Astrocyte (in vitro differentiated cells and primary cell): Measurements from ENCODE around the gene CIAO2B. TPM values are rescaled to one million over a fixed set of nuclear protein-coding genes. Genes with fewer than 3 reads are reported as not detected.

Experiments used
- DNase-seq: peaks from one replicate; pipeline ENCODE4 v3.0.0-alpha.2; 2010; ENCODE audit warnings: low read depth
- FAIRE-seq: peaks from 2 replicates; lab custom pipeline; 2011; peaks lifted over from hg19 to GRCh38; lab: Jason Lieb, UNC
- H2AFZ ChIP-seq: 2 replicates; pipeline ENCODE4 v1.6.0; 2012; ENCODE audit warnings: low read depth, low read length, inconsistent platforms
- H3K27ac ChIP-seq: 2 replicates; pipeline ENCODE4 v1.5.1; 2011; ENCODE audit warnings: low read depth, low read length, inconsistent platforms
- H3K27me3 ChIP-seq: 2 replicates; pipeline ENCODE4 v1.6.0; 2011; ENCODE audit warnings: low read length, inconsistent platforms; ENCODE audit not compliant: insufficient read depth
- H3K36me3 ChIP-seq: 2 replicates; pipeline ENCODE4 v1.5.1; 2011; ENCODE audit warnings: low read length, inconsistent platforms; ENCODE audit not compliant: insufficient read depth
- H3K4me1 ChIP-seq: 2 replicates; pipeline ENCODE4 v1.5.1; 2011; ENCODE audit warnings: low read length, inconsistent platforms; ENCODE audit not compliant: insufficient read depth
- H3K4me2 ChIP-seq: 2 replicates; pipeline ENCODE4 v1.6.0; 2012; ENCODE audit warnings: low read length, inconsistent platforms
- H3K4me3 ChIP-seq: 2 replicates; pipeline ENCODE4 v1.5.1; 2011; ENCODE audit warnings: low read depth, mild to moderate bottlenecking, low read length, inconsistent platforms; ENCODE audit not compliant: insufficient read depth
- H3K79me2 ChIP-seq: 2 replicates; pipeline ENCODE4 v1.6.0; 2012; ENCODE audit warnings: mild to moderate bottlenecking, low read length, inconsistent platforms; ENCODE audit not compliant: insufficient read depth
- H3K9ac ChIP-seq: 2 replicates; pipeline ENCODE4 v1.6.0; 2012; ENCODE audit warnings: mild to moderate bottlenecking, low read length, inconsistent platforms
- H3K9me3 ChIP-seq: 2 replicates; pipeline ENCODE4 v1.5.1; 2012; ENCODE audit warnings: low read depth, mild to moderate bottlenecking, low read length, inconsistent platforms; ENCODE audit not compliant: insufficient read depth
- H4K20me1 ChIP-seq: 2 replicates; pipeline ENCODE4 v1.6.0; 2012; ENCODE audit warnings: low read length, inconsistent platforms; ENCODE audit not compliant: insufficient read depth
- H3K27ac Mint-ChIP-seq: one replicate; pipeline ENCODE4 v1.8.0; 2021; ENCODE audit warnings: mild to moderate bottlenecking, mixed read lengths; ENCODE audit not compliant: unreplicated experiment
- H3K27me3 Mint-ChIP-seq: one replicate; pipeline ENCODE4 v1.8.0; 2021; ENCODE audit warnings: low read depth, mixed read lengths; ENCODE audit not compliant: unreplicated experiment
- H3K36me3 Mint-ChIP-seq: one replicate; pipeline ENCODE4 v1.8.0; 2021; ENCODE audit warnings: low read depth, mixed read lengths; ENCODE audit not compliant: unreplicated experiment
- H3K4me1 Mint-ChIP-seq: one replicate; pipeline ENCODE4 v1.8.0; 2021; ENCODE audit warnings: low read depth, mixed read lengths; ENCODE audit not compliant: unreplicated experiment
- H3K4me3 Mint-ChIP-seq: one replicate; pipeline ENCODE4 v1.8.0; 2021; ENCODE audit warnings: mild to moderate bottlenecking, moderate library complexity, mixed read lengths; ENCODE audit not compliant: unreplicated experiment
- H3K9me3 Mint-ChIP-seq: one replicate; pipeline ENCODE4 v1.8.0; 2021; ENCODE audit warnings: mild to moderate bottlenecking, mixed read lengths; ENCODE audit not compliant: unreplicated experiment
- CTCF ChIP-seq: IDR thresholded peaks from 2 replicates; pipeline ENCODE4 v1.5.1; 2011; ENCODE audit warnings: low read depth, mild to moderate bottlenecking, inconsistent platforms, low read length, moderate library complexity; ENCODE audit not compliant: insufficient read depth
- EZH2 ChIP-seq: IDR thresholded peaks from 2 replicates; pipeline ENCODE4 v1.6.1; 2012; ENCODE audit warnings: mild to moderate bottlenecking, low read length, inconsistent platforms; ENCODE audit not compliant: insufficient read depth
- total RNA-seq: library from RNA; stranded (reverse); gene quantifications from 2 replicates; pipeline ENCODE4 v1.2.1, GENCODE V29; 2021

The CIAO2B gene
- total RNA-seq, 1 donor from 2014 or later: 75.6 TPM

- Histone ChIP-seq H3K36me3 (no peaks in the 10 kb centered on the region), H3K9me3 (no peaks in the 10 kb centered on the region), H3K4me3 (no peak overlapping the region), H3K4me1 (peaks cover 9% of the 10 kb centered on the region), H3K27me3 (peaks cover 20% of the 10 kb centered on the region), H4K20me1 (no peaks in the 10 kb centered on the region), H2AFZ (no peak overlapping the region), H3K79me2 (no peaks in the 10 kb centered on the region), H3K27ac (no peak overlapping the region), H3K4me2 (no peak overlapping the region), H3K9ac (no peak overlapping the region)
- no peak for DNase-seq
- H3K36me3 Mint-ChIP-seq: peaks cover 3% of the 10 kb centered on the region
- no peak for TF ChIP-seq CTCF
- TF ChIP-seq EZH2: no peak
- peaks cover 4% of the 10 kb centered on the region for H3K4me1 Mint-ChIP-seq
- H3K4me3 Mint-ChIP-seq: no peak overlapping the region
- FAIRE-seq: no peak
- H3K9me3 Mint-ChIP-seq: peaks cover 8% of the 10 kb centered on the region
- H3K27me3 Mint-ChIP-seq: peaks cover 23% of the 10 kb centered on the region
- no peak overlapping the region for H3K27ac Mint-ChIP-seq
Measured at GRCh38 chr16:66950437-66950836, 16.2 kb upstream of the CIAO2B start.

GRCh38 chr16:66949472-66949871, 15.3 kb upstream of the CIAO2B start:
- H3K4me3 Mint-ChIP-seq: no peak overlapping the region
- peaks cover 3% of the 10 kb centered on the region for H3K36me3 Mint-ChIP-seq
- Histone ChIP-seq H3K27me3 (peaks cover 20% of the 10 kb centered on the region), H3K9ac (no peak overlapping the region), H3K4me1 (peaks cover 9% of the 10 kb centered on the region), H2AFZ (no peak overlapping the region), H3K27ac (no peak overlapping the region), H4K20me1 (no peaks in the 10 kb centered on the region), H3K4me2 (no peak overlapping the region), H3K36me3 (no peaks in the 10 kb centered on the region), H3K4me3 (no peak overlapping the region), H3K79me2 (no peaks in the 10 kb centered on the region), H3K9me3 (no peaks in the 10 kb centered on the region)
- peaks cover 23% of the 10 kb centered on the region for H3K27me3 Mint-ChIP-seq
- FAIRE-seq: no peak
- H3K9me3 Mint-ChIP-seq: peaks cover 8% of the 10 kb centered on the region
- no peak for TF ChIP-seq EZH2
- no peak for TF ChIP-seq CTCF
- no peak for DNase-seq
- H3K4me1 Mint-ChIP-seq: peaks cover 4% of the 10 kb centered on the region
- H3K27ac Mint-ChIP-seq: no peak overlapping the region

- no peak for DNase-seq
- no peak for FAIRE-seq
- no peaks in the 10 kb centered on the region for H3K36me3 ChIP-seq
- H3K4me3 ChIP-seq: no peak overlapping the region
- no peaks in the 10 kb centered on the region for H4K20me1 ChIP-seq
- H3K4me3 Mint-ChIP-seq: no peak overlapping the region
- H3K79me2 ChIP-seq: no peaks in the 10 kb centered on the region
- H3K27ac Mint-ChIP-seq: no peak overlapping the region
- H3K4me1 ChIP-seq: peaks cover 9% of the 10 kb centered on the region
- peaks cover 5% of the 10 kb centered on the region for H3K36me3 Mint-ChIP-seq
- H3K4me1 Mint-ChIP-seq: peaks cover 2% of the 10 kb centered on the region
- H3K9ac ChIP-seq: no peak overlapping the region
- H3K9me3 ChIP-seq: no peaks in the 10 kb centered on the region
- TF ChIP-seq EZH2 (peak; percentile 80), CTCF (no peak)
- peak overlapping the region; percentile 90 for H3K4me2 ChIP-seq
- peaks cover 8% of the 10 kb centered on the region for H3K9me3 Mint-ChIP-seq
- H3K27me3 Mint-ChIP-seq: peaks cover 25% of the 10 kb centered on the region
- peaks cover 20% of the 10 kb centered on the region for H3K27me3 ChIP-seq
- no peak overlapping the region for H3K27ac ChIP-seq
- H2AFZ ChIP-seq: peak overlapping the region; percentile 83
Measured at GRCh38 chr16:66948837-66949225, 14.6 kb upstream of the CIAO2B start.
